B cell (primary cell): ENCODE results near the gene CDC45. TPM values are rescaled to one million over a fixed set of nuclear protein-coding genes. Genes with fewer than 3 reads are reported as not detected.

Experiments used
- ATAC-seq: fragments of 200-7000 bp; cut with Tn5 transposase; one replicate; pipeline ENCODE4 v1.10.0; 2021; ENCODE audit warnings: low read depth, mild to moderate bottlenecking, moderate number of reproducible peaks, moderate library complexity
- CTCF ChIA-PET: fragments of 350-600 bp; sonication (Branson Sonifier 250); formaldehyde crosslinking; loops from one replicate; lab custom pipeline; 2021; ENCODE audit warnings: antibody characterized with exemption, inconsistent platforms; lab: Charles Lee
- POLR2A ChIA-PET: fragments of 350-600 bp; sonication (Branson Sonifier 250); formaldehyde crosslinking; loops from one replicate; lab custom pipeline; 2021; ENCODE audit warnings: antibody characterized with exemption; lab: Charles Lee
- DNase-seq: peaks from one replicate; pipeline ENCODE4 v3.0.0; 2013
- H2AFZ ChIP-seq: 2 replicates; pipeline ENCODE4 v1.6.1; 2012; ENCODE audit warnings: mild to moderate bottlenecking, low read depth, low read length; ENCODE audit not compliant: insufficient read depth, poor library complexity, severe bottlenecking
- H3K27ac ChIP-seq, 2 donors: 1 replicate in 1 of 2; 2 replicates in 1 of 2; pipeline ENCODE4 v1.5.1; 2012 to 2013; ENCODE audit warnings: low read length in 2 of 2, mild to moderate bottlenecking in 2 of 2, moderate library complexity in 1 of 2
- H3K27me3 ChIP-seq, 4 experiments: fragments of 200-600 bp in 1 of 4; sonication (generic) in 1 of 4; replicated peaks in 1 of 4; 1 replicate in 2 of 4; 2 replicates in 2 of 4; pipeline versions ENCODE4 v1.6.1 to v1.7.0; 2013 to 2016; ENCODE audit warnings: low read length in 3 of 4, mild to moderate bottlenecking in 2 of 4, mixed read lengths in 1 of 4, moderate library complexity in 1 of 4; ENCODE audit not compliant: insufficient read depth in 4 of 4, control insufficient read depth in 3 of 4; ENCODE audit errors: control extremely low read depth in 1 of 4
- H3K36me3 ChIP-seq, 2 experiments: replicated peaks in 1 of 2; 1 replicate in 1 of 2; 2 replicates in 1 of 2; pipeline versions ENCODE4 v1.6.1 to v1.7.1; 2013; ENCODE audit warnings: low read length in 1 of 2; ENCODE audit not compliant: insufficient read depth in 2 of 2, control insufficient read depth in 1 of 2; ENCODE audit errors: control extremely low read depth in 1 of 2, extremely low read depth in 1 of 2
- H3K4me1 ChIP-seq, 2 donors: fragments of 200-600 bp in 1 of 2; sonication (generic) in 1 of 2; 1 replicate in 1 of 2; 2 replicates in 1 of 2; pipeline versions ENCODE4 v1.5.1 to v1.6.1; 2013 to 2017; ENCODE audit warnings: low read length in 2 of 2; ENCODE audit not compliant: control insufficient read depth in 2 of 2, insufficient read depth in 2 of 2
- H3K4me2 ChIP-seq: replicated peaks from 2 replicates; pipeline ENCODE3; 2012; ENCODE audit warnings: mild to moderate bottlenecking, low read depth, low read length; ENCODE audit not compliant: poor library complexity, severe bottlenecking
- H3K4me3 ChIP-seq, 5 experiments: fragments of 200-600 bp in 1 of 5; sonication (generic) in 1 of 5; 1 replicate in 3 of 5; 2 replicates in 2 of 5; pipeline versions ENCODE4 v1.5.1 to v1.7.0; 2011 to 2016; ENCODE audit warnings: low read length in 4 of 5, mild to moderate bottlenecking in 4 of 5, low read depth in 2 of 5, control low read depth in 1 of 5, moderate library complexity in 1 of 5; ENCODE audit not compliant: insufficient read depth in 1 of 5; ENCODE audit errors: control extremely low read depth in 1 of 5, extremely low read depth in 1 of 5
- H3K79me2 ChIP-seq: fragments of 200-600 bp; sonication (generic); one replicate; pipeline ENCODE4 v1.6.0; 2016; ENCODE audit warnings: low read length; ENCODE audit not compliant: control insufficient read depth, insufficient read depth
- H3K9ac ChIP-seq: fragments of 200-600 bp; sonication (generic); 2 replicates; pipeline ENCODE4 v1.6.1; 2017; ENCODE audit warnings: mild to moderate bottlenecking, low read length, moderate library complexity
- H3K9me3 ChIP-seq, 3 donors: one replicate each; pipeline versions ENCODE4 v1.6.1 to v1.7.1; 2013; ENCODE audit warnings: low read length in 2 of 3; ENCODE audit not compliant: control insufficient read depth in 2 of 3, insufficient read depth in 1 of 3; ENCODE audit errors: control extremely low read depth in 1 of 3
- H4K20me1 ChIP-seq: 2 replicates; pipeline ENCODE4 v1.6.0; 2012; ENCODE audit warnings: mild to moderate bottlenecking, low read length; ENCODE audit not compliant: insufficient read depth, control insufficient read depth, poor library complexity, severe bottlenecking
- H3K27ac Mint-ChIP-seq: one replicate; pipeline ENCODE4 v1.8.0; 2021; ENCODE audit warnings: mixed read lengths
- H3K27me3 Mint-ChIP-seq: one replicate; pipeline ENCODE4 v1.8.0; 2021; ENCODE audit warnings: mixed read lengths
- H3K4me1 Mint-ChIP-seq: one replicate; pipeline ENCODE4 v1.8.0; 2021; ENCODE audit warnings: mixed read lengths
- H3K4me3 Mint-ChIP-seq: one replicate; pipeline ENCODE4 v1.8.0; 2021; ENCODE audit warnings: mixed read lengths
- H3K9me3 Mint-ChIP-seq: one replicate; pipeline ENCODE4 v1.8.0; 2022; ENCODE audit warnings: mixed read lengths; ENCODE audit not compliant: insufficient read depth
- EZH2 ChIP-seq: IDR thresholded peaks from 2 replicates; pipeline ENCODE4 v1.6.1; 2012; ENCODE audit warnings: borderline replicate concordance, low read depth, mild to moderate bottlenecking, moderate library complexity, low read length; ENCODE audit not compliant: insufficient read depth, poor library complexity, severe bottlenecking
- WGBS: methylation state at CpG from one replicate; pipeline ENCODE4 v1.1.5; 2013; ENCODE audit warnings: missing lambda C conversion rate; ENCODE audit not compliant: insufficient coverage; 5-methylcytosine and 5-hydroxymethylcytosine counted together
- intact Hi-C: fragments of 100-400 bp; cut with micrococcal nuclease; formaldehyde crosslinking; loops from one replicate; pipeline ENCODE4 v1.10.0; 2022
- polyA plus RNA-seq: library from polyadenylated mRNA; depleted of rRNA; stranded (reverse); fragments of >200 nt; gene quantifications from 2 replicates; pipeline ENCODE4 v1.2.3, GENCODE V29; 2012
- total RNA-seq, 2 donors: library from RNA; stranded (reverse); fragments of 120-200 nt in 1 of 2; gene quantifications; 1 replicate in 1 of 2; 2 replicates in 1 of 2; pipeline versions ENCODE4 v1.2.3 to v1.2.4, GENCODE V29; 2013 to 2022
- TF ChIP-seq, protein P1 (sequence below): fragments of 200-600 bp; IDR thresholded peaks from one replicate; pipeline ENCODE4 v1.8.0; 2022; ENCODE audit warnings: antibody characterized with exemption, mild to moderate bottlenecking

Gene CDC45
- total and polyA plus RNA-seq, 2 donors (not counting 1 experiment from before 2014, with no cell fraction given): 0.49 to 1.4 TPM

DNA sequence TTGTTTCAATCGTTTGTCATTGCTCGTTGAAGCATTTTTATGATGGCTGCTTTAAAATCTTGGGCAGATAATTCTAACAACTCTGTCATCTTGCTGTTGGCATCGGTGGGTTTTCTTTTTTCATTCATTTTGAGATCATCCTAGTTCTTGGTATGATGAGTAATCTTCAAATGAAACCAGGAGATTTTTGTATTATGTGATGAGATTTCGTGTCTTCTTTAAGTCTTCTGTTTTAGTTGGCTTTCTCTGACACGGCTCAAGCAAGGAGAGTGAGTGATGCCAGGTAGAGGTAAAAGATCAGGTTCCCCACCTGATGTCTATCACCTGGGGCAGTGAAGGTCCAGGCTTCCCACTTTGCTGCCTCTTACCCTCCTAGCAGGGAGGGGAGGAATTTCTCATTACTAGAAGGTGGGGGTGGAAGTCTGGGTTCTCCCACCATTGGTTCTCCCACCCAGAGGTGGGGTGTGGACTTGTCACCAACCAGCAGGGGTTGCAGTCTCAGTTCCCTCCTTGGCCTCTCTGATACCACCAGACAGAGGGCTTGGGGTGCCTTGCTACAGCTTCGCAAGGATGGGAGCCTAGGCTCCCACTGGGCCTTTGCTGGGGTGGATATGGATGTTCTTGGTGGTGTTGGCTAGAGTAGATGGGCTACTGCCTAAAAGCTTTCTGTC lies 12.9 kb downstream of the CDC45 start:
- Mint-ChIP-seq H3K27me3 (no peaks in the 10 kb centered on the region), H3K9me3 (no peaks in the 10 kb centered on the region), H3K27ac (no peak overlapping the region), H3K4me3 (no peak overlapping the region), H3K4me1 (no peaks in the 10 kb centered on the region)
- WGBS: 100% methylated on average over 1 of the region's 6 CpGs
- H4K20me1 ChIP-seq: no peaks in the 10 kb centered on the region
- no peaks in the 10 kb centered on the region for H3K9me3 ChIP-seq
- no peak for ATAC-seq
- H3K4me2 ChIP-seq: no peak overlapping the region
- H3K27ac ChIP-seq: no peak overlapping the region
- H3K79me2 ChIP-seq: no peaks in the 10 kb centered on the region
- no peak overlapping the region for H3K9ac ChIP-seq
- no peaks in the 10 kb centered on the region for H3K27me3 ChIP-seq
- no peak for DNase-seq
- H3K36me3 ChIP-seq: no peaks in the 10 kb centered on the region
- ChIA-PET CTCF (interaction anchor here (0.8 to 1.9 kb wide), 2 partner anchors 15 to 138 kb away, joined by 3 to 5 read pairs; no protein-coding TSS in a partner anchor), POLR2A (no interaction called here)
- no peak overlapping the region for H3K4me3 ChIP-seq
- H3K4me1 ChIP-seq: no peaks in the 10 kb centered on the region
- intact Hi-C loops: no loop called here
- H2AFZ ChIP-seq: no peak overlapping the region
- no peak for TF ChIP-seq EZH2
- TF ChIP-seq, protein P1, sequence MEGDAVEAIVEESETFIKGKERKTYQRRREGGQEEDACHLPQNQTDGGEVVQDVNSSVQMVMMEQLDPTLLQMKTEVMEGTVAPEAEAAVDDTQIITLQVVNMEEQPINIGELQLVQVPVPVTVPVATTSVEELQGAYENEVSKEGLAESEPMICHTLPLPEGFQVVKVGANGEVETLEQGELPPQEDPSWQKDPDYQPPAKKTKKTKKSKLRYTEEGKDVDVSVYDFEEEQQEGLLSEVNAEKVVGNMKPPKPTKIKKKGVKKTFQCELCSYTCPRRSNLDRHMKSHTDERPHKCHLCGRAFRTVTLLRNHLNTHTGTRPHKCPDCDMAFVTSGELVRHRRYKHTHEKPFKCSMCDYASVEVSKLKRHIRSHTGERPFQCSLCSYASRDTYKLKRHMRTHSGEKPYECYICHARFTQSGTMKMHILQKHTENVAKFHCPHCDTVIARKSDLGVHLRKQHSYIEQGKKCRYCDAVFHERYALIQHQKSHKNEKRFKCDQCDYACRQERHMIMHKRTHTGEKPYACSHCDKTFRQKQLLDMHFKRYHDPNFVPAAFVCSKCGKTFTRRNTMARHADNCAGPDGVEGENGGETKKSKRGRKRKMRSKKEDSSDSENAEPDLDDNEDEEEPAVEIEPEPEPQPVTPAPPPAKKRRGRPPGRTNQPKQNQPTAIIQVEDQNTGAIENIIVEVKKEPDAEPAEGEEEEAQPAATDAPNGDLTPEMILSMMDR: no peak

DNA sequence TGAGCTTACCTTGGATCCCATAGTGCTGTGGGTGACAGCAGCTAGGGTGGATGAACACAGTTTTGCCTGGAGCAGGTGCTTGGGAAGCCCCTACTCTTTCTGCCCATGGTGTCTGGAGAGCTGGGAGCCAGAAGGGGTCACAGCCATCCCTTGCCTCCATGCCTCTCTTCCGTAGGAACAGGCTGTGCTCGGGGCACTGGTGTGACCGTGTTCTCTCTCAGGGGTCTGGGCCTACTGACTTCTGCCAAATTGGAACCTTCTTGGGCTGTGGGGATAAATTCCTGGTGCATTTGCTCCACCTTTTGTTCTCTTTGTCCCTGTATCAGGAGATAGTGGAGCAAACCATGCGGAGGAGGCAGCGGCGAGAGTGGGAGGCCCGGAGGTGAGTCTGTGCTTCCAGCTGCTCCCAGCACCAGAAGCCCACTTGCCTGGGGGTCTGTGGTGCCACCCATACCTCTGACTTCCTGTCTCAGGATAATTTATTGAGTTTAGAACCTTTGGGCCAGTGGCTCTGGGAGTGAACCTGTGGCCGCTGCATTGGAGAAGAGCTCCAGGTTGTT lies 14.4 kb downstream of the CDC45 start:
- ChIA-PET POLR2A (no interaction called here), CTCF (interaction anchor here (1.0 to 1.9 kb wide), 2 partner anchors 136 to 140 kb away, joined by 3 to 5 read pairs; no protein-coding TSS in a partner anchor)
- no peak overlapping the region for H2AFZ ChIP-seq
- no peaks in the 10 kb centered on the region for H3K4me1 ChIP-seq
- no peaks in the 10 kb centered on the region for H4K20me1 ChIP-seq
- no peaks in the 10 kb centered on the region for H3K36me3 ChIP-seq
- no peak overlapping the region for H3K4me3 ChIP-seq
- no peaks in the 10 kb centered on the region for H3K9me3 ChIP-seq
- H3K79me2 ChIP-seq: no peaks in the 10 kb centered on the region
- DNase-seq: no peak
- intact Hi-C loops: no loop called here
- no peak for ATAC-seq
- Mint-ChIP-seq H3K27me3 (no peaks in the 10 kb centered on the region), H3K4me1 (no peaks in the 10 kb centered on the region), H3K4me3 (no peak overlapping the region), H3K9me3 (no peaks in the 10 kb centered on the region), H3K27ac (no peak overlapping the region)
- no peaks in the 10 kb centered on the region for H3K27me3 ChIP-seq
- no peak overlapping the region for H3K4me2 ChIP-seq
- H3K9ac ChIP-seq: no peak overlapping the region
- TF ChIP-seq, protein P1: no peak
- TF ChIP-seq EZH2: no peak
- H3K27ac ChIP-seq: no peak overlapping the region
- 100% methylated on average over 7 of the region's 8 CpGs for WGBS
